Cardiac fibroblast (primary cell): Measurements from ENCODE around the gene TRPV4.
"Not testable (repeated sequence)": the region's sequence is repeated elsewhere in the genome, so short reads cannot be mapped to it uniquely, and the experiment has no call there.

ENCODE experiments used
- DNase-seq, 2 donors: peaks; one replicate each; pipeline versions ENCODE4 v3.0.0 to v3.0.0-alpha.2; 2010; ENCODE audit warnings: low read depth in 2 of 2
- H3K4me3 ChIP-seq, 2 donors: replicated peaks in 1 of 2; 1 replicate in 1 of 2; 2 replicates in 1 of 2; pipeline ENCODE4 v1.5.1; 2011; ENCODE audit warnings: low read depth in 2 of 2, low read length in 2 of 2, mild to moderate bottlenecking in 2 of 2, moderate library complexity in 1 of 2
- CTCF ChIP-seq: IDR thresholded peaks from one replicate; pipeline ENCODE4 v1.5.1; 2011; ENCODE audit warnings: low read depth, mild to moderate bottlenecking, low read length, inconsistent platforms

Gene TRPV4

GRCh38 chr12:109858764-109859163, 25.6 kb upstream of the TRPV4 start:
- H3K4me3 ChIP-seq: no peak overlapping the region
- no peak for DNase-seq
- no peak for TF ChIP-seq CTCF

GRCh38 chr12:109857715-109858114, 24.5 kb upstream of the TRPV4 start:
- no peak for DNase-seq
- no peak for TF ChIP-seq CTCF
- no peak overlapping the region for H3K4me3 ChIP-seq

GRCh38 chr12:109855377-109855776, 22.2 kb upstream of the TRPV4 start:
- no peak for TF ChIP-seq CTCF
- H3K4me3 ChIP-seq: no peak overlapping the region

GRCh38 chr12:109850518-109850917, 17.3 kb upstream of the TRPV4 start:
- DNase-seq, H3K4me3 ChIP-seq: not testable (repeated sequence)

More at GRCh38 chr12:109855377-109855776, 22.2 kb upstream of the TRPV4 start:
- DNase-seq: no peak

DNA sequence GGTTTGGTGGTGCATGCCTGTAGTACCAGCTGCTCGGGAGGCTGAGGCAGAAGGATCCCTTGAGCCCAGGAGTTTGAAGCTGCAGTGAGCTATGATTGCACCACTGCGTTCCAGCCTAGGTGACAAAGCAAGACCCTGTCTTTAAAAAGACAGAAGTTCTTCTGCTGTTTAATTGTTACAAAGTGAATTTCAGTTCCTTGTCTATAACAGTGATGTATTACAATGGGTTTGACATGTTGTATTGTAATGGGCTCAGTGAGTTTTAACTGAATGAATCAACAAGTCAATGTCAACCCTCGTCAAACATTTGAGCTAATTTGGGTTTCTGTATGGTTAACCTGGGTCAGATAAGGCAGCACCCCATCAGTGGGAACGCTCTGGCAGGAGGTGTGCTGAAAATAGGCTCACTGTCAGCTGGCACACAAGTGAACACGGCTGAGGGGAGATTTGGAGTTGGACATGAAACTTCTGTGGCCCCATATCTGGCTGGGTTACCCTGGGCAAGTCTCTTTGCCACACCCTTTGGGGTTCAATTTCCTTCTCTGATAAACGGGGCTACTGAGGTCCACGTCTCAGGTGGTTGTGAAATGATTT, 14.0 kb upstream of the TRPV4 start:
- TF ChIP-seq CTCF: no peak
- no peak overlapping the region for H3K4me3 ChIP-seq

GRCh38 chr12:109845824-109846205, 12.6 kb upstream of the TRPV4 start:
- DNase-seq: no peak
- no peak overlapping the region for H3K4me3 ChIP-seq
- no peak for TF ChIP-seq CTCF

More for the DNA sequence above, 14.0 kb upstream of the TRPV4 start:
- no peak for DNase-seq

DNA sequence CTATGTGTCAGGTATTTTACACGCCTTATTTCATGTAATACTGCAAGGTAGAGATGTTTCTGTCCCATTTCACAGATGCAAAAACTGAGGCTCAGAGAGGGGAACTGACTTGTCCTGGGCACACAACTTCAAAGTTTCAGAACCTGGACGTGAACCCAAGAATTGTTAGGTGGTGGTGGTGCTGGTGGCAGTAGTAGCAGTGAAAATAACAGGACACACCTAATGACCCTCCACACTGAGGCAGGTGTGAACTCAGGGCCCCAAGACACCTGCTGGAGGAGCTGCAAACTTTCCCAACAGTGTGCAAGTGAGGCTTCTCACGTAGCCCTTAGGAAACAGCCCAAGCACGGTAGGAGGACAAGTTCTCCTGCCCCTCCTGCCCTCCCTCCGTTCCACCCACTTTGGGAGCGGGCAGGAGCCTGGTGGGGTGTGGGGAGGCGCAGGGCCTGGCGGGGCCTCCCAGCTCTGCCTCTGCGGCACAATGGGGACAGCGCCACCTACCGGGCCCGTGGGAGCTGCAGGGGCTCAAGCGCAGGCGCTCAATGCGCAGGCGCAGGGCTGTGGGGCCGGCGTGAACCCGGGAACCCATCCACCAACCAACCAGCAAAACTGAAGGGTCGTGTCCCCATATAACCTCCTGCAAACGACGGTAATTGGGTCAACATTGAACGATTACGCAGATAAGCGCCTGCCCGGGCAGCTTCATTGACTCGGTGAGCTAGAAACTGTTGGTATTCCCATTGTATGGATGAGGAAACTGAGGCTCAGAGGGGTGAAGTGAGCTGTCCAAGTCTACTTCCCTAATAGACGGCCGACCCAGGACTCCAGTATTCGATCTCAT, 12.0 kb upstream of the TRPV4 start:
- peak; percentile 77 to 85 for DNase-seq
- peak; percentile 93 for TF ChIP-seq CTCF
- peak overlapping the region; percentile 11 to 32 for H3K4me3 ChIP-seq
